Activated CD8-positive, alpha-beta memory T cell treated with anti-CD3 and anti-CD28 coated beads, Interleukin-2, amount 10 ng/mL, durations not matched to agents 7 days and 5 days (primary cell): ENCODE results near the gene C9orf152. TPM values are rescaled to one million over a fixed set of nuclear protein-coding genes. Genes with fewer than 3 reads are reported as not detected.

ENCODE experiments used
- ATAC-seq: fragments of 150-1000 bp; cut with Tn5 transposase; one replicate; pipeline ENCODE4 v1.10.0; 2021; ENCODE audit warnings: moderate library complexity
- CTCF ChIA-PET: fragments of 350-600 bp; sonication (Branson Sonifier 250); formaldehyde crosslinking; loops from one replicate; lab custom pipeline; 2021; ENCODE audit warnings: antibody characterized with exemption; lab: Charles Lee
- DNase-seq: peaks from one replicate; pipeline ENCODE4 v3.0.0-alpha.2; 2020
- H3K27ac Mint-ChIP-seq: one replicate; pipeline ENCODE4 v1.8.0; 2021; ENCODE audit warnings: mild to moderate bottlenecking, mixed read lengths
- H3K27me3 Mint-ChIP-seq: one replicate; pipeline ENCODE4 v1.8.0; 2021; ENCODE audit warnings: mixed read lengths
- H3K36me3 Mint-ChIP-seq: one replicate; pipeline ENCODE4 v1.8.0; 2021; ENCODE audit warnings: mild to moderate bottlenecking, mixed read lengths
- H3K4me1 Mint-ChIP-seq: one replicate; pipeline ENCODE4 v1.8.0; 2021; ENCODE audit warnings: mixed read lengths
- H3K4me3 Mint-ChIP-seq: one replicate; pipeline ENCODE4 v1.8.0; 2021; ENCODE audit warnings: mild to moderate bottlenecking, moderate library complexity, mixed read lengths
- H3K9me3 Mint-ChIP-seq: one replicate; pipeline ENCODE4 v1.8.0; 2022; ENCODE audit warnings: low read depth, mixed read lengths
- total RNA-seq, 2 experiments: library from RNA; stranded (reverse); gene quantifications; one replicate each; pipeline ENCODE4 v1.2.3, GENCODE V29; 2021

The C9orf152 gene
- total RNA-seq, 2 experiments from 2014 or later, result not detected

- H3K4me1 Mint-ChIP-seq, result peaks cover 93% of the 10 kb centered on the region
- peaks cover 70% of the 10 kb centered on the region for H3K36me3 Mint-ChIP-seq
- CTCF ChIA-PET, result interaction anchor here (1.3 to 2.9 kb wide), 3 partner anchors 10 to 255 kb away, joined by 3 to 21 read pairs (median 9); no protein-coding TSS in a partner anchor
- peak overlapping the region; percentile 87 for H3K27ac Mint-ChIP-seq
- no peaks in the 10 kb centered on the region for H3K27me3 Mint-ChIP-seq
- DNase-seq (no peak), ATAC-seq (no peak)
- peaks cover 3% of the 10 kb centered on the region for H3K9me3 Mint-ChIP-seq
- H3K4me3 Mint-ChIP-seq, result no peak overlapping the region
Observed at GRCh38 chr9:110157823-110158664, 49.9 kb downstream of the C9orf152 start.

GRCh38 chr9:110156902-110157301 is 51.1 kb downstream of the C9orf152 start:
- ATAC-seq (peak; percentile 88), DNase-seq (peak; percentile 76)
- H3K27ac Mint-ChIP-seq, result peak overlapping the region; percentile 87
- peaks cover 3% of the 10 kb centered on the region for H3K9me3 Mint-ChIP-seq
- peak overlapping the region; percentile 41 for H3K4me3 Mint-ChIP-seq
- peaks cover 68% of the 10 kb centered on the region for H3K36me3 Mint-ChIP-seq
- CTCF ChIA-PET, result interaction anchor here (1.1 to 2.9 kb wide), 7 partner anchors 9 to 255 kb away, joined by 3 to 21 read pairs (median 4); no protein-coding TSS in a partner anchor
- H3K27me3 Mint-ChIP-seq, result no peaks in the 10 kb centered on the region
- H3K4me1 Mint-ChIP-seq, result peaks cover 98% of the 10 kb centered on the region

GRCh38 chr9:110156416-110156815 is 51.5 kb downstream of the C9orf152 start:
- peaks cover 67% of the 10 kb centered on the region for H3K36me3 Mint-ChIP-seq
- H3K27ac Mint-ChIP-seq, result peak overlapping the region; percentile 87
- DNase-seq (no peak), ATAC-seq (peak; percentile 34)
- no peaks in the 10 kb centered on the region for H3K27me3 Mint-ChIP-seq
- H3K9me3 Mint-ChIP-seq, result peaks cover 3% of the 10 kb centered on the region
- peak overlapping the region; percentile 41 for H3K4me3 Mint-ChIP-seq
- H3K4me1 Mint-ChIP-seq, result peaks cover 97% of the 10 kb centered on the region
- CTCF ChIA-PET, result interaction anchor here (1.0 to 2.9 kb wide), 9 partner anchors 8 to 254 kb away, joined by 3 to 21 read pairs (median 4); no protein-coding TSS in a partner anchor

- Mint-ChIP-seq H3K27me3 (no peaks in the 10 kb centered on the region), H3K4me3 (peak overlapping the region; percentile 41), H3K27ac (peak overlapping the region; percentile 87), H3K9me3 (no peaks in the 10 kb centered on the region), H3K36me3 (peaks cover 66% of the 10 kb centered on the region), H3K4me1 (peaks cover 97% of the 10 kb centered on the region)
- ATAC-seq (no peak), DNase-seq (no peak)
- CTCF ChIA-PET, result interaction anchor here (1.0 to 2.5 kb wide), 3 partner anchors 12 to 62 kb away, joined by 4 to 9 read pairs (median 6); no protein-coding TSS in a partner anchor
Observed at GRCh38 chr9:110155751-110156150, 52.2 kb downstream of the C9orf152 start.

GRCh38 chr9:110153431-110153830 is 54.5 kb downstream of the C9orf152 start:
- no peak overlapping the region for H3K27ac Mint-ChIP-seq
- DNase-seq (no peak), ATAC-seq (no peak)
- peaks cover 86% of the 10 kb centered on the region for H3K4me1 Mint-ChIP-seq
- CTCF ChIA-PET, result interaction anchor here (0.7 to 3.0 kb wide), 5 partner anchors 10 to 258 kb away, joined by 3 to 16 read pairs (median 7); no protein-coding TSS in a partner anchor
- H3K9me3 Mint-ChIP-seq, result no peaks in the 10 kb centered on the region
- H3K36me3 Mint-ChIP-seq, result peaks cover 60% of the 10 kb centered on the region
- H3K4me3 Mint-ChIP-seq, result no peak overlapping the region
- no peaks in the 10 kb centered on the region for H3K27me3 Mint-ChIP-seq

- peak; percentile 20 for ATAC-seq
- peak overlapping the region; percentile 29 for H3K4me3 Mint-ChIP-seq
Observed at GRCh38 chr9:110152704-110153374, 55.1 kb downstream of the C9orf152 start.

More at GRCh38 chr9:110152704-110153374, 55.1 kb downstream of the C9orf152 start:
- Mint-ChIP-seq H3K27me3 (no peaks in the 10 kb centered on the region), H3K9me3 (no peaks in the 10 kb centered on the region), H3K27ac (peak overlapping the region; percentile 65), H3K36me3 (peaks cover 58% of the 10 kb centered on the region), H3K4me1 (peaks cover 85% of the 10 kb centered on the region)
- DNase-seq, result no peak
- CTCF ChIA-PET, result interaction anchor here (0.7 to 3.0 kb wide), 8 partner anchors 9 to 271 kb away, joined by 3 to 16 read pairs (median 4); no protein-coding TSS in a partner anchor

Other genes with a start within 250 kb of the C9orf152 start
- gene TXN, start 48.3 kb upstream of the C9orf152 start, total RNA-seq, result 100 to 1,000 TPM; 287 to 322 TPM
- gene TXNDC8, start 129.7 kb upstream of the C9orf152 start, total RNA-seq, result not detected